ENCODE data around the gene METAP1D.
A peak's percentile ranks its signal among the peaks of the same experiment; 100 is the strongest.

METAP1D gene

GRCh38 chr2:172072706-172073105 is 73.0 kb downstream of the METAP1D start:
- Histone ChIP-seq H3K4me3 (ENCODE audit: low read depth, low read length) (no peak overlapping the region), H3K9ac (ENCODE audit: low read depth, low read length) (no peak overlapping the region), H3K9me3 (ENCODE audit: control insufficient read depth, insufficient read depth, low read length) (no peaks in the 10 kb centered on the region), H3K4me1 (ENCODE audit: control insufficient read depth, insufficient read depth, low read length) (no peaks in the 10 kb centered on the region), H3K36me3 (ENCODE audit: control insufficient read depth, insufficient read depth, low read length) (no peaks in the 10 kb centered on the region), H3K27me3 (ENCODE audit: control insufficient read depth, insufficient read depth, low read length) (peaks cover 18% of the 10 kb centered on the region)

- H3K36me3 ChIP-seq (ENCODE audit: control insufficient read depth, insufficient read depth, low read length) = no peaks in the 10 kb centered on the region
- no peak overlapping the region for H3K9ac ChIP-seq (ENCODE audit: low read depth, low read length)
These were observed 73.8 kb downstream of the METAP1D start for GRCh38 chr2:172073518-172073917.

DNA sequence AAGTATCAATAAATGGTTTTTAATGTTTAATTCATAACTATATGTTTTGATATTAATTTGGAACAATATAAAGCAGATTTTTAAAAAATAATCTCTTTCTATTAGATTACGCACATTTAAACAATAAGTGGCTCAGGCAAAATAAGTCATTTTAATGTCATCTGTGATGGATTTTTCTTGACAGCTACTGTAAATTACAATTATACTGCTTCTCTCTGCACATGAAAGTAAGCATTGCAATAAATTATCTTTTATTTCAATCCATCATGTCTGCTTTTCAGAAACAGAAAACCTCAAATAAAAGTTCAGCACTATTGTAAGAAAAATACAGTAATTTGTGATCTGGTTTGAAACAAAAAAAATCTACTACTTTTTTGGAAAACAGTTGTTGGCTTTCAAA is 74.5 kb downstream of the METAP1D start:
- H3K9ac ChIP-seq (ENCODE audit: low read depth, low read length) = no peak overlapping the region
- peaks cover 33% of the 10 kb centered on the region for H3K27me3 ChIP-seq (ENCODE audit: control insufficient read depth, insufficient read depth, low read length)
- no peaks in the 10 kb centered on the region for H3K36me3 ChIP-seq (ENCODE audit: control insufficient read depth, insufficient read depth, low read length)
- no peaks in the 10 kb centered on the region for H3K9me3 ChIP-seq (ENCODE audit: control insufficient read depth, insufficient read depth, low read length)
- no peaks in the 10 kb centered on the region for H3K4me1 ChIP-seq (ENCODE audit: control insufficient read depth, insufficient read depth, low read length)
- no peak overlapping the region for H3K4me3 ChIP-seq (ENCODE audit: low read depth, low read length)

More at GRCh38 chr2:172073518-172073917, 73.8 kb downstream of the METAP1D start:
- Histone ChIP-seq H3K9me3 (ENCODE audit: control insufficient read depth, insufficient read depth, low read length) (no peaks in the 10 kb centered on the region), H3K4me1 (ENCODE audit: control insufficient read depth, insufficient read depth, low read length) (no peaks in the 10 kb centered on the region), H3K4me3 (ENCODE audit: low read depth, low read length) (no peak overlapping the region), H3K27me3 (ENCODE audit: control insufficient read depth, insufficient read depth, low read length) (peaks cover 26% of the 10 kb centered on the region)

- Histone ChIP-seq H3K9ac (ENCODE audit: low read depth, low read length) (no peak overlapping the region), H3K36me3 (ENCODE audit: control insufficient read depth, insufficient read depth, low read length) (no peaks in the 10 kb centered on the region), H3K4me1 (ENCODE audit: control insufficient read depth, insufficient read depth, low read length) (peaks cover 9% of the 10 kb centered on the region), H3K27me3 (ENCODE audit: control insufficient read depth, insufficient read depth, low read length) (peaks cover 85% of the 10 kb centered on the region), H3K4me3 (ENCODE audit: low read depth, low read length) (no peak overlapping the region), H3K9me3 (ENCODE audit: control insufficient read depth, insufficient read depth, low read length) (no peaks in the 10 kb centered on the region)
These were observed 79.7 kb downstream of the METAP1D start for GRCh38 chr2:172079416-172079815.

DNA sequence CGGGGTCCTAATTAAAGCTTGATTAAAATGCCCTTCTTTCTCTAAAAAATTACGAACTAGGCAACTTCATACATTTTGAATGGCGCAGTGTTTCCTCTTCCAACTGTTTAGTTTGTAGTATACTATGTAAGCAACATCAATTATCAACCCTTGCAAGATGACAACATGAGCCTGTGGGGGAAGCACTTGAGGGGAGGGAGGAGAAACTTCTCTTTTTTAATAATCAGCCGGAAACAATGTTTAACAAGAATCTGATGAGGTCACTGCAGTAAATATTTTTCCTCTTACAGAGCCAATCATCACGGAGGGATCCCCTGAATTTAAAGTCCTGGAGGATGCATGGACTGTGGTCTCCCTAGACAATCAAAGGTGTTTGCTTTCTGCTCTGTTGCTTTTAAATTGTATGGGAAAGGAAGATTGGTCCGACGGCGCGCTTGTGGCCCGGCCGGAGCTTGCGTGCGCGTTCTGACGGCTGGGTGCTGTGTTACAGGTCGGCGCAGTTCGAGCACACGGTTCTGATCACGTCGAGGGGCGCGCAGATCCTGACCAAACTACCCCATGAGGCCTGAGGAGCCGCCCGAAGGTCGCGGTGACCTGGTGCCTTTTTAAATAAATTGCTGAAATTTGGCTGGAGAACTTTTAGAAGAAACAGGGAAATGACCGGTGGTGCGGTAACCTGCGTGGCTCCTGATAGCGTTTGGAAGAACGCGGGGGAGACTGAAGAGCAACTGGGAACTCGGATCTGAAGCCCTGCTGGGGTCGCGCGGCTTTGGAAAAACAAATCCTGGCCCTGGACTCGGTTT is 80.3 kb downstream of the METAP1D start:
- H3K4me3 ChIP-seq (ENCODE audit: low read depth, low read length) = peak overlapping the region; percentile 20

GRCh38 chr2:172080641-172081220 is 81.0 kb downstream of the METAP1D start:
- Histone ChIP-seq H3K4me3 (ENCODE audit: low read depth, low read length) (peak overlapping the region; percentile 20), H3K9me3 (ENCODE audit: control insufficient read depth, insufficient read depth, low read length) (no peaks in the 10 kb centered on the region), H3K4me1 (ENCODE audit: control insufficient read depth, insufficient read depth, low read length) (peaks cover 9% of the 10 kb centered on the region), H3K27me3 (ENCODE audit: control insufficient read depth, insufficient read depth, low read length) (peaks cover 94% of the 10 kb centered on the region), H3K9ac (ENCODE audit: low read depth, low read length) (no peak overlapping the region), H3K36me3 (ENCODE audit: control insufficient read depth, insufficient read depth, low read length) (no peaks in the 10 kb centered on the region)

More for the DNA sequence above, 80.3 kb downstream of the METAP1D start:
- Histone ChIP-seq H3K36me3 (ENCODE audit: control insufficient read depth, insufficient read depth, low read length) (no peaks in the 10 kb centered on the region), H3K9me3 (ENCODE audit: control insufficient read depth, insufficient read depth, low read length) (no peaks in the 10 kb centered on the region), H3K27me3 (ENCODE audit: control insufficient read depth, insufficient read depth, low read length) (peaks cover 91% of the 10 kb centered on the region), H3K4me1 (ENCODE audit: control insufficient read depth, insufficient read depth, low read length) (peaks cover 9% of the 10 kb centered on the region), H3K9ac (ENCODE audit: low read depth, low read length) (no peak overlapping the region)

DNA sequence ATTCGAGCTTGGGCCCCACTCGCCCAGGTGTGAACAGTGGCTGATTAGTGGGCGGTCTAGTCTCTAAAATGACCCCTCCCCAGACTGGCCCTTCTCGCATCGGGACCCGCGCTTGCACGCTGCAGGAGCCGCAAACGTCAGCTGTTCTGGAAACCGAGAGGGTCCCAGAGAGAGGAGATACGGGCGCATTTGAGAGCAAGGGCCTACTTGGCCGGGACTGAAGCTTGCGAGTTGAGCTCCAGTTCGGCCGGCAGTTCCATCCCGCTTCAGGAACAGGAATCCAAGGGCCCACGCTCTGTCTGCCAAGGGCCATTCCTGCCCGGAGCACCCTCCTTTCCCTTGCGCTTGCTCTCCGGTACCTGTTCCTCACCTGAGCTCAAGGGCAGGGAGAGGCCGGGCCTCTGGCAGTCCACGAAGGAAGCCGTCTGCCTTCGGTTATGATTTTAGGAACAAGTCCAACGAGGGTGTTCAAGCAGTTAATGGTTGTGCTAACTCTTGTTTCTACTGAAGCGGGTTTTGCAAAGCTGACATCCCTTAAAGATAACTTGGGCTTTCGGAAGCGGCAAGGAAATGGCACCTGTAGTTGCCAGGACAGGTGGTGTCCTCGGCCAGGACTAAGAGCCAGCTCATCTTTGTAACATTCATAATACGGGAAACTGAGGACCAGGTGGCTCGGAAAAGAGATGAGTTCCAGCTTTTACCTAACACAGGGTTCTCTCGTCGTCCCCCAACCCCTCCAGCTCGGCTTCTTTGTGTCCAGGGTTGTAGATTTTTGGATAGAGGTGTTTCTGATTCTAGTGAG is 81.7 kb downstream of the METAP1D start:
- Histone ChIP-seq H3K36me3 (ENCODE audit: control insufficient read depth, insufficient read depth, low read length) (no peaks in the 10 kb centered on the region), H3K9me3 (ENCODE audit: control insufficient read depth, insufficient read depth, low read length) (no peaks in the 10 kb centered on the region), H3K27me3 (ENCODE audit: control insufficient read depth, insufficient read depth, low read length) (peaks cover 98% of the 10 kb centered on the region), H3K4me3 (ENCODE audit: low read depth, low read length) (peak overlapping the region; percentile 20), H3K9ac (ENCODE audit: low read depth, low read length) (no peak overlapping the region), H3K4me1 (ENCODE audit: control insufficient read depth, insufficient read depth, low read length) (peaks cover 9% of the 10 kb centered on the region)

DNA sequence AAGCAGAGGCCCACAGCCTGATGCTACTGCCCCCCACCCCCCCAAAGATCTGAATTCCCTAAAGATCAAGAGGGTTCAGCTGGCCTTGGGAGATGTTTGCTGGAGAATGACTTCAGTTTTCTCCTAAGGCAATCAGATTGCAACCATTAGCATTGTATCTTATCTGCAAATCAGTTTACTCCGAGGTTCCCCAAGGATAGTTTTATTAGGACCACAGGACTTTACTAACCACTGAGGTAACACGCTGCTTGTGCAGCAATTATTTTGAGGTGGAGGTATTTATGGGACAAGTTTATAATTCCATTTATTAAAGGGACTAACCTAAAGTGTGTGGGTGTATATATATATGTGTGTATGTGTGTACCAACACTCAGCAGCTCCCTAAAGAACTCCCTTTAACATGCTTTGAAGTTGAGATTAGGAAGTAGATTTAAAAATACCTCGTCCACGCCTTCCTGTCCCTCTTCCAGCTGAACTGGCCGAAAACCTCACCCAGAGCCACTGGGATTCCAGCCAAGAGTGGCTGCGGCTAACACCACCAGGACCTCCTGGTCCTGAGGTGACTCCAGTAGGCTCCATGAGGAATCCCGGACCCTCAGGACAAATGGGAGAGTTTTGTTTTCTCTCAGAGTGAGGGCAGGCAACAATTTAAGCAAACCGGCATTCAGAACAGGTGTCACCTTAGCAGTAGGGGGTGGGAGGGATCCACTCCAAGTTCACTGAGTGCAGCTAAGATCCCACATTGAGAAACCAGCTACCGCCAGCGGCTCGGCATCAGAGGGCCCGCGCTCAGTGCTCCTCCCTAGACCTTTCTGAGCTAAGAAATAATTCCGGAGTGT is 82.6 kb downstream of the METAP1D start:
- peaks cover 9% of the 10 kb centered on the region for H3K4me1 ChIP-seq (ENCODE audit: control insufficient read depth, insufficient read depth, low read length)

DNA sequence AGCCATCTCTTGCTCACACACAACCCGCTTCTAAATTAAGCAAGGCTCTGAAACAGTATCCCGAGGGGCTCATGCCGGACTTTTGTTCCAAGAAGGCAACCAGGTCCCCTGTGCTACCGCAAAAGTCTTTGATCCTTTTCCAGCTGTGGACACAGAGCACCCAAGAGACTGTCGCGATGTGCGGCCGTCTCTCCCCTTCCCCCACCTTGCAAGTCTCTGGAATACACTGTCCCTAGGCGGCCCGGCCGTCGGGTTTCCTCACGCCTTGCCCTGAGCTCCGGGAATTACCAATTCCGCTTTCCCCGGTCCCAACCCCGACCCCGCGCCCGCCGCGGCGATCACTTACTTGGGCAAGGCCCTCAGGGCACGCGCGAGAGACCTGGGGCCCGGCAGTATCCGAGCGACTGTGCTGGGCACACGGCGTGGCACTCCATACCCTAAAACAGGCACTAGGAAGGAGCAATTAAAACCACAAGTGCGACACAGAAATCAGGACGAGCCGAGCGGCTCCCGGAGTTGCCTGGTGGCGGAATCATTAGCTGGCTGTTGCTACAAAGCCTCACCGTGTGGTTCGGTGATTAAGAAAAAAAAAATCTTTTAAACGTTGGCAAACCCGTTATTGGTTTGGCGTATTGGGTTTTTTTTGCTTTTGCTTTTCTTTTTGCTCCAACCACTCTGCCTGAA is 83.3 kb downstream of the METAP1D start:
- peak overlapping the region; percentile 9 for H3K4me3 ChIP-seq (ENCODE audit: low read depth, low read length)
- no peak overlapping the region for H3K9ac ChIP-seq (ENCODE audit: low read depth, low read length)
- H3K9me3 ChIP-seq (ENCODE audit: control insufficient read depth, insufficient read depth, low read length) = no peaks in the 10 kb centered on the region
- no peaks in the 10 kb centered on the region for H3K36me3 ChIP-seq (ENCODE audit: control insufficient read depth, insufficient read depth, low read length)
- H3K4me1 ChIP-seq (ENCODE audit: control insufficient read depth, insufficient read depth, low read length) = peaks cover 12% of the 10 kb centered on the region
- peaks cover 98% of the 10 kb centered on the region for H3K27me3 ChIP-seq (ENCODE audit: control insufficient read depth, insufficient read depth, low read length)

More for the DNA sequence above, 82.6 kb downstream of the METAP1D start:
- H3K9ac ChIP-seq (ENCODE audit: low read depth, low read length) = no peak overlapping the region
- H3K4me3 ChIP-seq (ENCODE audit: low read depth, low read length) = peak overlapping the region; percentile 9
- H3K27me3 ChIP-seq (ENCODE audit: control insufficient read depth, insufficient read depth, low read length) = peaks cover 98% of the 10 kb centered on the region
- no peaks in the 10 kb centered on the region for H3K36me3 ChIP-seq (ENCODE audit: control insufficient read depth, insufficient read depth, low read length)
- no peaks in the 10 kb centered on the region for H3K9me3 ChIP-seq (ENCODE audit: control insufficient read depth, insufficient read depth, low read length)

GRCh38 chr2:172083628-172084394 is 84.1 kb downstream of the METAP1D start:
- Histone ChIP-seq H3K4me1 (ENCODE audit: control insufficient read depth, insufficient read depth, low read length) (peaks cover 12% of the 10 kb centered on the region), H3K36me3 (ENCODE audit: control insufficient read depth, insufficient read depth, low read length) (no peaks in the 10 kb centered on the region), H3K9me3 (ENCODE audit: control insufficient read depth, insufficient read depth, low read length) (no peaks in the 10 kb centered on the region), H3K27me3 (ENCODE audit: control insufficient read depth, insufficient read depth, low read length) (peaks cover 98% of the 10 kb centered on the region), H3K4me3 (ENCODE audit: low read depth, low read length) (peak overlapping the region; percentile 71), H3K9ac (ENCODE audit: low read depth, low read length) (no peak overlapping the region)
